Keratinocyte (primary cell): Measurements from ENCODE around the gene PRSS16. TPM values are rescaled to one million over a fixed set of nuclear protein-coding genes. Genes with fewer than 3 reads are reported as not detected.

Experiments
- DNase-seq: peaks from one replicate; pipeline ENCODE4 v3.0.0-alpha.2; 2011; ENCODE audit warnings: low read depth, missing footprints, low spot score
- FAIRE-seq: peaks from 2 replicates; lab custom pipeline; 2011; peaks lifted over from hg19 to GRCh38; lab: Jason Lieb, UNC
- H2AFZ ChIP-seq: 2 replicates; pipeline ENCODE4 v1.6.0; 2012; ENCODE audit warnings: low read length, control low read depth, inconsistent platforms; ENCODE audit not compliant: control insufficient read depth
- H3K27ac ChIP-seq: 2 replicates; pipeline ENCODE4 v1.5.1; 2011; ENCODE audit warnings: low read length; ENCODE audit not compliant: control insufficient read depth, insufficient read depth
- H3K27me3 ChIP-seq: 3 replicates; pipeline ENCODE4 v1.6.0; 2011; ENCODE audit warnings: low read length; ENCODE audit not compliant: control insufficient read depth, insufficient read depth; ENCODE audit errors: extremely low read depth
- H3K36me3 ChIP-seq, 2 experiments: 2 replicates in 1 of 2; 3 replicates in 1 of 2; pipeline ENCODE4 v1.5.1; 2011; ENCODE audit warnings: low read length in 2 of 2, mild to moderate bottlenecking in 1 of 2; ENCODE audit not compliant: control insufficient read depth in 2 of 2, insufficient read depth in 2 of 2; ENCODE audit errors: extremely low read depth in 1 of 2
- H3K4me1 ChIP-seq: 3 replicates; pipeline ENCODE4 v1.5.1; 2011; ENCODE audit warnings: low read length; ENCODE audit not compliant: control insufficient read depth, insufficient read depth; ENCODE audit errors: extremely low read depth
- H3K4me2 ChIP-seq: 3 replicates; pipeline ENCODE4 v1.6.0; 2011; ENCODE audit warnings: low read depth, low read length; ENCODE audit not compliant: control insufficient read depth, insufficient read depth; ENCODE audit errors: extremely low read depth
- H3K4me3 ChIP-seq, 3 experiments: fragments of 200-600 bp in 1 of 3; sonication (generic) in 1 of 3; 2 replicates in 2 of 3; 3 replicates in 1 of 3; pipeline ENCODE4 v1.5.1; 2011 to 2016; ENCODE audit warnings: low read length in 3 of 3, mild to moderate bottlenecking in 3 of 3, control low read depth in 2 of 3, inconsistent platforms in 1 of 3, low read depth in 1 of 3, mixed read lengths in 1 of 3, mixed run types in 1 of 3, moderate library complexity in 1 of 3; ENCODE audit not compliant: control insufficient read depth in 2 of 3, insufficient read depth in 2 of 3; ENCODE audit errors: extremely low read depth in 1 of 3
- H3K79me2 ChIP-seq: 2 replicates; pipeline ENCODE4 v1.6.0; 2012; ENCODE audit warnings: low read length; ENCODE audit not compliant: control insufficient read depth, insufficient read depth
- H3K9ac ChIP-seq: 3 replicates; pipeline ENCODE4 v1.6.0; 2011; ENCODE audit warnings: low read length; ENCODE audit not compliant: control insufficient read depth, insufficient read depth; ENCODE audit errors: extremely low read depth
- H3K9me1 ChIP-seq: 3 replicates; pipeline ENCODE4 v1.6.0; 2011; ENCODE audit warnings: low read length; ENCODE audit not compliant: control insufficient read depth, insufficient read depth; ENCODE audit errors: extremely low read depth
- H3K9me3 ChIP-seq: 2 replicates; pipeline ENCODE4 v1.5.1; 2012; ENCODE audit warnings: low read depth, low read length; ENCODE audit not compliant: control insufficient read depth
- H4K20me1 ChIP-seq: 3 replicates; pipeline ENCODE4 v1.6.0; 2011; ENCODE audit warnings: low read length; ENCODE audit not compliant: control insufficient read depth, insufficient read depth; ENCODE audit errors: extremely low read depth
- EZH2 ChIP-seq: IDR thresholded peaks from one replicate; pipeline ENCODE4 v1.6.1; 2012; ENCODE audit warnings: inconsistent platforms, mild to moderate bottlenecking, low read length, moderate library complexity
- dilution Hi-C: fragments of 300-500 bp; cut with MboI; formaldehyde crosslinking; loops from one replicate; pipeline ENCODE4 v1.7.0; 2020; ENCODE audit warnings: low sequenced_read_pairs; ENCODE audit not compliant: extremely low pct_ligation_motif_present
- polyA plus RNA-seq, 5 experiments: library from polyadenylated mRNA; depleted of rRNA in 3 of 5; stranded (reverse) in 3 of 5; stranded (forward) in 1 of 5; unstranded in 1 of 5; fragments of >200 nt; gene quantifications; 1 replicate in 1 of 5; 2 replicates in 3 of 5; 3 replicates in 1 of 5; pipeline versions ENCODE4 v1.2.1 to v1.2.3, GENCODE V29; 2011 to 2012; ENCODE audit warnings: missing spikeins in 2 of 5, low read depth in 1 of 5, low replicate concordance in 1 of 5
- TF ChIP-seq, protein P1 (sequence below), 3 experiments: IDR thresholded peaks in 1 of 3; conservative IDR thresholded peaks in 1 of 3; optimal IDR thresholded peaks in 1 of 3; 2 replicates in 2 of 3; 3 replicates in 1 of 3; pipeline versions ENCODE3 to v1.5.1; 2011; ENCODE audit warnings: low read length in 3 of 3, mild to moderate bottlenecking in 3 of 3, moderate library complexity in 2 of 3, control low read depth in 1 of 3, inconsistent platforms in 1 of 3; ENCODE audit not compliant: insufficient read depth in 2 of 3; ENCODE audit errors: extremely low read depth in 1 of 3

Gene PRSS16
- polyA plus RNA-seq, 1 donor (not counting 4 experiments of a cell fraction or from before 2014, with no cell fraction given) = 8.9 TPM

DNA sequence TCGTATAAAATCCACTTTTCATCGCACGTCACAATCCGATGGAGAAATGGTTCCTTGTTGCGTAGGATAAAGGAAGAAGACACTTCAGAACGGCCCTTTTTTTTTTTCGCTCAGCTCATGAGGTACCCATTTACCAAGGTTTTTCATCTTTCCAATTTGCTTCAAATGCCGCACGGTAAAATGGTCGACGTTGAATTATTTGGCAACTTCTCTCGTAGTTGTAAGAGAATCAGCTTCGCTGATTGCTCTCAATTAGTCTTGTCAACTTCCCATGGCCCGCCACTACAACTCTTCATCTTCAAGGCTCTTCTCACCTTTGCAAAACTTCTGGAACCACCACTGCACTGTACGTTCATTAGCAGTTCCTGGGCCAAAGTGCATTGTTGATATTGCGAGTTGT is 35.8 kb downstream of the PRSS16 start:
- TF ChIP-seq, protein P1, sequence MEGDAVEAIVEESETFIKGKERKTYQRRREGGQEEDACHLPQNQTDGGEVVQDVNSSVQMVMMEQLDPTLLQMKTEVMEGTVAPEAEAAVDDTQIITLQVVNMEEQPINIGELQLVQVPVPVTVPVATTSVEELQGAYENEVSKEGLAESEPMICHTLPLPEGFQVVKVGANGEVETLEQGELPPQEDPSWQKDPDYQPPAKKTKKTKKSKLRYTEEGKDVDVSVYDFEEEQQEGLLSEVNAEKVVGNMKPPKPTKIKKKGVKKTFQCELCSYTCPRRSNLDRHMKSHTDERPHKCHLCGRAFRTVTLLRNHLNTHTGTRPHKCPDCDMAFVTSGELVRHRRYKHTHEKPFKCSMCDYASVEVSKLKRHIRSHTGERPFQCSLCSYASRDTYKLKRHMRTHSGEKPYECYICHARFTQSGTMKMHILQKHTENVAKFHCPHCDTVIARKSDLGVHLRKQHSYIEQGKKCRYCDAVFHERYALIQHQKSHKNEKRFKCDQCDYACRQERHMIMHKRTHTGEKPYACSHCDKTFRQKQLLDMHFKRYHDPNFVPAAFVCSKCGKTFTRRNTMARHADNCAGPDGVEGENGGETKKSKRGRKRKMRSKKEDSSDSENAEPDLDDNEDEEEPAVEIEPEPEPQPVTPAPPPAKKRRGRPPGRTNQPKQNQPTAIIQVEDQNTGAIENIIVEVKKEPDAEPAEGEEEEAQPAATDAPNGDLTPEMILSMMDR (optimal IDR thresholded peaks at IDR 0.05 in 1 of 3, IDR thresholded peaks at IDR 0.05 in 1 of 3, conservative IDR thresholded peaks at IDR 0.05 in 1 of 3; ENCODE audit: extremely low read depth in 1 of 3, insufficient read depth in 2 of 3, low read length in 3 of 3) = no peak
- no peak for TF ChIP-seq EZH2
- dilution Hi-C loops = no loop called here
- no peak overlapping the region for H2AFZ ChIP-seq

DNA sequence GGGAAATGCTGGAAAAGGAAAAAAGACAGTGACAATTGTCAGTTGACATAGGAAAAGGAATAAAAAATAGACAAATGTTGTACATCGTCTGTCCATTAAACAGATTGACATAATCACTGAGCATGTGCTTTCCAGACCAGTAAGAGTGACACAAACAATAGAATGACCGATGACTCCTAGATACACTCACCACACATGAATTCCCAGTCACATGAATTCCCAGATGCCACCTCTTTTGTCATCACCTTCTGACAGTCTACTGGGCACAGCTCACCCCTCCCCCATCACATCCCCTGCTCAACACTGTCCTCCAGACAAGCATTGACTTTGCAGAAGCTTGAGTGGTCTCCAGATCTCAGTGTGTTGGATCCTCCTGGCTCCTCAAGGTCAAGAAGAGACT is 38.6 kb downstream of the PRSS16 start:
- Histone ChIP-seq H3K27me3 (peaks cover 37% of the 10 kb centered on the region), H3K9me3 (no peaks in the 10 kb centered on the region), H3K4me1 (peaks cover 10% of the 10 kb centered on the region), H3K9me1 (no peaks in the 10 kb centered on the region), H3K36me3 (no peaks in the 10 kb centered on the region), H3K79me2 (no peaks in the 10 kb centered on the region), H2AFZ (no peak overlapping the region), H3K27ac (no peak overlapping the region), H3K4me2 (no peak overlapping the region), H3K4me3 (no peak overlapping the region), H4K20me1 (no peaks in the 10 kb centered on the region), H3K9ac (no peak overlapping the region)
- dilution Hi-C loops = no loop called here
- FAIRE-seq = no peak
- TF ChIP-seq, protein P1 (optimal IDR thresholded peaks at IDR 0.05 in 1 of 3, IDR thresholded peaks at IDR 0.05 in 1 of 3, conservative IDR thresholded peaks at IDR 0.05 in 1 of 3; ENCODE audit: extremely low read depth in 1 of 3, insufficient read depth in 2 of 3, low read length in 3 of 3) = no peak
- TF ChIP-seq EZH2 = no peak
- no peak for DNase-seq

More for the DNA sequence above, 35.8 kb downstream of the PRSS16 start:
- Histone ChIP-seq H3K36me3 (no peaks in the 10 kb centered on the region), H3K4me1 (peaks cover 8% of the 10 kb centered on the region), H3K4me2 (peak overlapping the region; percentile 8), H3K9me1 (no peaks in the 10 kb centered on the region), H3K9ac (no peak overlapping the region), H3K27ac (no peak overlapping the region), H4K20me1 (no peaks in the 10 kb centered on the region), H3K9me3 (no peaks in the 10 kb centered on the region), H3K79me2 (no peaks in the 10 kb centered on the region), H3K4me3 (peak overlapping the region in 1 of 3 experiments; percentile 5), H3K27me3 (peaks cover 30% of the 10 kb centered on the region)
- DNase-seq (no peak), FAIRE-seq (no peak)
